GM19023 (cell line): Measurements from ENCODE around the gene RASAL2.

Experiments used
- ATAC-seq: cut with Tn5 transposase; IDR thresholded peaks from one replicate; pipeline ENCODE4 v1.9.1; 2021; ENCODE audit warnings: mild to moderate bottlenecking, moderate library complexity; ENCODE audit not compliant: unreplicated experiment

Gene RASAL2

GRCh38 chr1:178483251-178483957 is 389.5 kb downstream of the RASAL2 start:
- ATAC-seq: no peak

DNA sequence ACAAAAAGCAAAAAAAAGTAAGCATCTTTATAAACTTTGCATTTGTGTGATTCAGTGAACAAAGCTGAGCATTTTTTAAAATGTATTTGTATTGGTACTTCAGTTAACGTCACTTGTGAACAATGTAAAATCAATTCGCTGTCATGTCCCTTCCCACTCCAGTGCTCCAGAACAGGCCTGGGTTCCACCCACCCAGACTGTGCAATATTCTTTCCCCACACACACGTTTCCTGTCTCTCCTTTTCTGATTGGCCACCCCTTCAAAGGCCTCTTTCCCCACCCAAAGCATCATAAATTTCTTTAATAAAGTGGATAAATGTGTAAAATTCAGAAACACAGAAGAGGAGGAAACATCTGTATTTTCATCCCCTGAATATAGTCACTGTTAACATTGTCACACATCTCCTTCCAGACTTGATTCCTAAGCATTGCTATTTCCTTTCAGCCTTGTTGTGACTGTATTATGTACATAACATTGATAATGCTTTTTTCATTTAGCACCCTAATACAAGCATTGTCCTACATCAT is 390.9 kb downstream of the RASAL2 start:
- no peak for ATAC-seq

- no peak for ATAC-seq
Observed at GRCh38 chr1:178485541-178485981, 391.7 kb downstream of the RASAL2 start.

DNA sequence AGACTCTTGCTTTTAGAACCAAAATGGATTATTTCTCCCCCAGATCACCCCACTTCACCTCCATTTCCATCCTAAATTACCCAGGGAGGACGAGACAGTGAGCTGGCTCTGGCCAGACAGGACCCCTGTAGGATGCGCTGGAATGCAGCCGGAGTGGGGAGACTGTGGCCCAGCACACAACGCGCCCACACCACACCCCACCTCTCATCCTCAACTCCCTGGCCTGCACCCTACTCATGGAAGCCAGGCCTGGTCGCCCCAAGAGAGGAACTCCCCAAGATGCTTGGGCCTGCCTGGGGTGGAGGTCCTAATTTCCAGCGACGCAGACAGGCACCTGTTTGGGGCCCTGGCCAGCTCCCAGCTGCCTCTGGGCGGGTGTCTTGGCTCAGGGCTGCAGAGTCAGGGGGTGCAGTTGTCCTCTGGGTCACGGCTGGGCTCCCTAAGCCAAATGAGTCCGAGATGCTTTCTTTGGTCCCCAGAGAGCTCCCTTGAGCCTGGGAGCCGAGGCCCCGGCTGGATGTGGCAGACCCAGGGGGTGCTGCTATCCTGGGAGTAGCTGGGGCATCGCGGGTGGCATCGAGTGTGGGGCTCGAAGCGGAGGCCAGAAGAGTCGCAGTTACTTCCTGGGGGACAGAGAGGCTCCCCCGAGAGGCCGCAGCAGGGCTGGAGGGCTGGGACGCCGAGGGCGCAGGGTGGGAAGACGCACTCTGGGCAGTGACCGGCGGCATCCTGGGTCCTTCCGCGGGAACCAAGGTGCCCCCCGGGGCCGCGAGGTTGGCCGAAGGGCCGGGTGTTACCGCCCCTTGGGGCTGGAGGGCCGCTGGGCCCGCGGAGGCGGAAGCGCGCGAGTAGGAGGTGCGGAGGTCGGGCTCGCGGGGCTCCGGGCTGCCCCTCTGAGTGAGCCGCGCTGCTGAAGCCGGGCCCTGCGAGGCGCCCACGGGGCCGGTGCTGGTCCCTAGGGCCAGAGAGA is 392.5 kb downstream of the RASAL2 start:
- ATAC-seq: no peak

DNA sequence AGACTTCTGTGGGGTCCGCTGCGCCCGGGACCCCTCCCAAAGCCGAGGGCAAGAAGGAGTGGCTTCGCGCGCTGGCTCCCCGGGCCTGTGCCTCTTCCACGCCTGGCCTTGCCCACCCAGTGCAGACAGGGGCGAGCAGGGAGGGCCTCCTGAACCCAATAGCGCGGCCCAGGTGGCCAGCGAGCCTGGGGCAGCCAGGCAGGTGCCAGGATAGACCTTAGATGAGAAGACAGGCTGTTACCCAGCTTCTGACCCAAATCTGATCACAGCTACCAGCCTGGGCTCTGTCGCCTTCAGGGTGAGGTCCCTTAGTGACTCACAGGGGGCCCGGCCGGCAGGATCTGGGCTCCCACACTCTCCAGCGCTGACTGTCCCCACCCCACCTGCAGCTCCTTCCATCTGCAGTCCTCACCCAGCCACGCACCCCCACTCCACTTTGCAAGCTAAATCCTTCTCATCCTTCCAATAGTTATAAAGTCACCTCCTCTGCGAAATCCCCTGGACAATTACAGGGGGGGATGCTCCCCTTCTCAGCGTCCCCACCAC is 393.2 kb downstream of the RASAL2 start:
- no peak for ATAC-seq

DNA sequence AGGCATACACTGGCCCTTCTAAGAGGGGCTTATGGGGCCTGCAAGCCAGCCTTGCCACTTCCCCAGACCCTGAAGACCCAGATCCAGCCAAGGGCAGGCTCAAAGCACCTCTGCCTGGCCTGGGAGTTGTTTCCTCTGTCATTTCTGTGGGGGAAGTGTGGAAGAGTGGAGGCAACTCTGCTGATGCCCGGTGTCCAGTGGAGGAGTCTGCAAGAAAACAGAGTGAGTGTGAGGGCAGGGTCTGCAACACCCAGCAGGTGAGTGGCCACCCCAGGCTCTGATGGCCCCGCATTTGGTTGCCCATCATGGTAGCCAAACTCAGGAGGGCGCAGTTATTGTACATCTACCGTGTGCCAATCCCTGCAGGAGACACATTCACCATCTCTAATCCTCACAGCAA is 394.5 kb downstream of the RASAL2 start:
- no peak for ATAC-seq

- ATAC-seq: no peak
Observed at GRCh38 chr1:178489399-178489798, 395.5 kb downstream of the RASAL2 start.

DNA sequence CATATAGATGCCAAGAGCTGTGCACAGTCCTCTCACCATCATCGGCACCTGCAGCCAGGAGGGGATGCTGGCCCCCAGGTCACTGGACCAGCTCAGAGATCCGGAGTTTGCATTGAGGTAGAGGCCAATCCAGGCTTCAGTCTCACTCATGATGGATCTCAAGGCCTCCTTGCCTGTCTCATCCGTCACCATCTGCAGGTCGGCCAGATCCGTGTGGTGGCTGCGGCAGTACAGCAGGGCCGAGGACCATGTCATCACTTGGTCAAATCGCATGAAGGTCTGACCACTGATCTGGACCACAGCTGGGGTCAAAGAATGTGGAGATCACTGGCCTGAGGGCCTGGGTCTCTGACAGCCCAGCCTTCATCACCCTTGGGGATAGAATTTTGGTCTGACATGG is 396.2 kb downstream of the RASAL2 start:
- ATAC-seq: no peak

DNA sequence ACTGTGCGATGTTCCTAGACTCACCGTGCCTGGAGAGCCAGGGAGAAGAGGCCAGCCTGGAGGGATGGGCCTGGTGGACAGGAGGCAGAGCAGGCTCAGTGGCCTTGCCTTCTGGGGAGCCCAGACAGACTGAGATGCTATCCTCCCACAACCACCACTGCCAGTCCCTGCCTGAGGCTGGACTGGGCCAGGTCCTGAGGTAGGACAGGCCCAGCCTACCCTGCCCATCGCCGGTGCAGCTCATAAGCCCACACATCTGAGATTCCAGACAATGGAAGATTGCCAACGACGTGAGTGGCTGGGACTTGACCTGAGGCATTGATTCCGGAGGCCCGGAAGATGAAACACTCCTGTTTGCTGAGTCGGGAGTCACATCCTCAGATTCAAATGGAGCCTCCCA is 397.1 kb downstream of the RASAL2 start:
- no peak for ATAC-seq

- no peak for ATAC-seq
Observed at GRCh38 chr1:178491721-178492120, 397.8 kb downstream of the RASAL2 start.

DNA sequence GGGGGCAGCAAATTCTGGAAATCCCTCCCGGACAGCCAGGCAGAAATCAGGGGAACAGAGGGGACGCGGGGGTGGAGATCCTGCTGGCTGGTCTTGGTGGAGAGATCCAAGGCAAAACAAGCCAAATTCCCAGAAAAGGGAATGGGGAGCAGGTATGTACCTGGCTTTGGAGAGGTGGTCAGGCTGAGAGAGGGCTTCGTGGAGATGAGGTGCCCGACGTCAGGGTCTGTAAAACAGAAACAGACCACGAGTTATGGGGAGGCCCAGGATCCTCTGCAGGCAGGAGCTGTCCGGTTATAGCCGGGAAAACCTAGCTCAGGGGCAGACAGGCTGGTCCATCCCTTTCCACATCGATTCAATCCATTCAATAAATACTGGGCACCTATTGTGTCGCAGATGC is 398.4 kb downstream of the RASAL2 start:
- ATAC-seq: no peak

- no peak for ATAC-seq
Observed at GRCh38 chr1:178493301-178493741, 399.4 kb downstream of the RASAL2 start.

GRCh38 chr1:178494569-178494971 is 400.7 kb downstream of the RASAL2 start:
- no peak for ATAC-seq

- ATAC-seq: no peak
Observed at GRCh38 chr1:178495158-178495557, 401.3 kb downstream of the RASAL2 start.

GRCh38 chr1:178495741-178496409 is 402.0 kb downstream of the RASAL2 start:
- ATAC-seq: no peak

DNA sequence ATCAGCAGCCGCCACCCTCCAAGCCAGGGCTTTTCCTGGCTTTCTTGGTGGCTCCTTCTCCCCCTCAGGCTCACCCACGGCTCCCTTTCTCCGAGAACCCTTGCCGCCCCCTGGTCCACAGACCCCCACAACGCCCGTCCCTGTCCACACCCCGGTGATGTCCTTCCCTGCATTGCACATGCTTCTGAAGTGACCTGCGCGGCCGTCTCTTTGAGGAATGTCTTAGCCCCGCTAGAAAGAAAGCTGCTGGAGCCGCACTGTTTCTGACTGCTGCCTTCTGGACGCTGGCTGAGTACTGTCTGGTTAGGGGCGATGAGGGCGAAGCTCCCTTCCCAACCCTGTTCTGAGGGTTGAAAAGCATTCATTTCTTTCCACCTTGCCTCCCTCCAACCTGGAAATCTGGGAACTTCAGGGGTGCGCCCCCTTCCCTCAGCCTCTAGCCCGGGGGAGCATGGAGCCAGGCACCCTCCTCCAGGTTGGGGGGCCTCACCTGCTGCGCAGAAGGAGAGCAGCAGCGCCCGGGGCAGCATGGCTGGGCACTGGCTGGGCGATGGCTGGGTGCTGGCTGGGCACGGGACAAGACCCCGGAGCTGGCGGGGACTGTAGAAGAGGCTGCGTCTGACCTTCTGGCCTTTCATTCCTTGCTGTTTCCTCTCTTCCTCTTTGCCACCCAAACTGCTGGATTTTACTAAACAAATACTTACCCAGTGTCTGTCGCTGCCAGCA is 402.7 kb downstream of the RASAL2 start, which contains the start of gene CLEC20A:
CLEC20A (minus strand) TSS at position 555 of the 726 bp plus-strand sequence; CDS start at position 530, 25 bp downstream.
- no peak for ATAC-seq

- no peak for ATAC-seq
Observed at GRCh38 chr1:178497903-178498478, 404.1 kb downstream of the RASAL2 start.

- ATAC-seq: no peak
Observed at GRCh38 chr1:178498896-178499675, 405.2 kb downstream of the RASAL2 start.
